PFSK-1 (cell line): Measurements from ENCODE around the gene SLC12A4.

ENCODE experiments used
- FOXP2 ChIP-seq: optimal IDR thresholded peaks from 2 replicates; pipeline ENCODE3; 2011; ENCODE audit warnings: borderline replicate concordance, control low read depth, inconsistent platforms; ENCODE audit not compliant: insufficient read depth; ENCODE audit errors: extremely low read length, extremely low read depth
- POLR2AphosphoS5 ChIP-seq: IDR thresholded peaks from 2 replicates; pipeline ENCODE4 v1.6.1; 2012; ENCODE audit warnings: low read depth, mild to moderate bottlenecking, control low read depth, low read length, moderate library complexity
- SIN3A ChIP-seq: IDR thresholded peaks from 2 replicates; pipeline ENCODE4 v1.6.1; 2012; ENCODE audit warnings: mild to moderate bottlenecking, low read length, moderate library complexity, borderline replicate concordance; ENCODE audit not compliant: insufficient read depth
- TAF1 ChIP-seq: IDR thresholded peaks from 2 replicates; pipeline ENCODE4 v1.6.1; 2012; ENCODE audit warnings: low read length, control low read depth, borderline replicate concordance; ENCODE audit not compliant: insufficient read depth
- TF ChIP-seq, protein P1 (sequence below), 2 experiments: IDR thresholded peaks; 2 replicates each; pipeline versions ENCODE4 v1.6.1 to v1.8.0; 2011 to 2012; ENCODE audit warnings: low read depth in 2 of 2, low read length in 2 of 2, control low read depth in 1 of 2, inconsistent platforms in 1 of 2, mild to moderate bottlenecking in 1 of 2, moderate library complexity in 1 of 2; ENCODE audit not compliant: insufficient read depth in 1 of 2

Gene SLC12A4

DNA sequence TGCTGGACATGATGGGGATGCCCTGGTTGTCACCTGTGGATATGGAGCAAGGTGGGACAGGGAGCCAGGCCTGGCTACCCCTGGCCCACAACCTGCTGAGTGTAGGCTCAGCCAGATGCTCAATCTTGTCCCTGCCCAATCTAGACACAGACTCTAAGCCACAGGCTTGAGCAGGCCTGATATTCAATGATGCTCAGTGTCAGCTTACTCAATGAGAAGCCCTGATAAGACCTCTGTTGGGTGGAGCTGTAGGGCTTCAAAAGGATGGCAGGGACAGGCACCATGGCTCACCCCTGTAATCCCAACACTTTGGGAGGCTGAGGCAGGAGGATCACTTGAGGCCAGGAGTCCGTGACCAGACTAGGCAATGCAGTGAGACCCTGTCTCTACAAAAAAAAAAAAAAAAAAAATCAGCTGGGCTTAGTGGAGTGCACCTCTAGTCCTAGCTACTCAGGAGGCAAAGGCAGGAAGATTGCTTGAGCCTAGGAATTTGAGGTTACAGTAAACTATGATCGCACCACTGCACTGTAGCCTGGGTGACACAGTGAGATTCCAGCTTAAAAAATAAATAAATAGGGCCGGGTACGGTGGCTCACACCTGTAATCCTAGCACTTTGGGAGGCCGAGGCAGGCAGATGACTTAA lies 27.9 kb downstream of the SLC12A4 start:
- TF ChIP-seq FOXP2, result no peak
- no peak for TF ChIP-seq SIN3A
- no peak for TF ChIP-seq TAF1

DNA sequence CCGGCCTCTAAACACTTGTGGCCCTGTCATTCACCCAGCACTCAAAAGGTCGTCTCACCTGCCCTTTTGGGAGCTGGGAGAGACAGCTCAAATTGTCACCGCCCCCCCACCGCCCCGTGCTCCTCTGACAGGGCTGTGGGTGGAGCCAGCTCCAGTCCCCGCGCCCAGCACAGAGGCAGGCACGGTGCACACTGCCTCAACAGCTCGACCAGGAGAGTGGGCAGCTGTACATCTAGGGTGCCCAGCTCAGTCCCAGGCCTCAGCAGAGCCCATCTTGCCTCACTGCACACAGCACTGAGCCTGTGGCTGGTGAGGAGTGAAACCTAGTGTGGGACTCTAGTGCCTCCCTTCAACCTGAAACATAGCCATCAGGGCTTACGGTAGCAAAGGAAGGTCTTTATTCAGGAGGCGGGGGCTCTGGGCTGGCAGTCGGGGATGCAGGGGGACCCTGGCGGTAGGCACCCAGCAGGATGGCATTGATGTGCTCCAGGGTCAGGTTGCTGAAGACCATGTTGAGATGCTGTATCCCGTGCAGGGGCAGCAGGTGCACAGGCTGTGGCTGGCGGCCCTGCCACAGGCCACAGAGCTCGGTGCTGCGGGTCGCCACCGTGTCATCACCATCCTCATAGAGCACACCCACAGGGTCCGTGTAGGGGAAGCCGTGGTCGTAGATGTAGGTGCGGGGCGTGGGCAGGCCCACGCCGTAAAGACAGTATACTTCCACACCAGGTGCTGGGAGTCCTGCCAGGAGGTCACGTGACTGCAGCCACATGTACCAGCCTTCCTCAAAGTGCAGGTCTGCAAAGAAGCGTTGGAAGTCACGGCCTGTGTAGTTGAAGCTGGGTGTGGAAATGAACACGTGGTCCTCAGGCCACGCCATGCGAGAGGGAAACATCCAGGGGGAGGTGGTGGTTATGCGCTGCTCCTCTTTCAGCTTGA lies 28.7 kb downstream of the SLC12A4 start:
- TF ChIP-seq, protein P1, sequence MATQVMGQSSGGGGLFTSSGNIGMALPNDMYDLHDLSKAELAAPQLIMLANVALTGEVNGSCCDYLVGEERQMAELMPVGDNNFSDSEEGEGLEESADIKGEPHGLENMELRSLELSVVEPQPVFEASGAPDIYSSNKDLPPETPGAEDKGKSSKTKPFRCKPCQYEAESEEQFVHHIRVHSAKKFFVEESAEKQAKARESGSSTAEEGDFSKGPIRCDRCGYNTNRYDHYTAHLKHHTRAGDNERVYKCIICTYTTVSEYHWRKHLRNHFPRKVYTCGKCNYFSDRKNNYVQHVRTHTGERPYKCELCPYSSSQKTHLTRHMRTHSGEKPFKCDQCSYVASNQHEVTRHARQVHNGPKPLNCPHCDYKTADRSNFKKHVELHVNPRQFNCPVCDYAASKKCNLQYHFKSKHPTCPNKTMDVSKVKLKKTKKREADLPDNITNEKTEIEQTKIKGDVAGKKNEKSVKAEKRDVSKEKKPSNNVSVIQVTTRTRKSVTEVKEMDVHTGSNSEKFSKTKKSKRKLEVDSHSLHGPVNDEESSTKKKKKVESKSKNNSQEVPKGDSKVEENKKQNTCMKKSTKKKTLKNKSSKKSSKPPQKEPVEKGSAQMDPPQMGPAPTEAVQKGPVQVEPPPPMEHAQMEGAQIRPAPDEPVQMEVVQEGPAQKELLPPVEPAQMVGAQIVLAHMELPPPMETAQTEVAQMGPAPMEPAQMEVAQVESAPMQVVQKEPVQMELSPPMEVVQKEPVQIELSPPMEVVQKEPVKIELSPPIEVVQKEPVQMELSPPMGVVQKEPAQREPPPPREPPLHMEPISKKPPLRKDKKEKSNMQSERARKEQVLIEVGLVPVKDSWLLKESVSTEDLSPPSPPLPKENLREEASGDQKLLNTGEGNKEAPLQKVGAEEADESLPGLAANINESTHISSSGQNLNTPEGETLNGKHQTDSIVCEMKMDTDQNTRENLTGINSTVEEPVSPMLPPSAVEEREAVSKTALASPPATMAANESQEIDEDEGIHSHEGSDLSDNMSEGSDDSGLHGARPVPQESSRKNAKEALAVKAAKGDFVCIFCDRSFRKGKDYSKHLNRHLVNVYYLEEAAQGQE (IDR thresholded peaks at IDR 0.05; ENCODE audit: insufficient read depth in 1 of 2, low read depth in 2 of 2, low read length in 2 of 2), result no peak
- no peak for TF ChIP-seq FOXP2
- no peak for TF ChIP-seq SIN3A
- no peak for TF ChIP-seq TAF1
- TF ChIP-seq POLR2AphosphoS5, result no peak

DNA sequence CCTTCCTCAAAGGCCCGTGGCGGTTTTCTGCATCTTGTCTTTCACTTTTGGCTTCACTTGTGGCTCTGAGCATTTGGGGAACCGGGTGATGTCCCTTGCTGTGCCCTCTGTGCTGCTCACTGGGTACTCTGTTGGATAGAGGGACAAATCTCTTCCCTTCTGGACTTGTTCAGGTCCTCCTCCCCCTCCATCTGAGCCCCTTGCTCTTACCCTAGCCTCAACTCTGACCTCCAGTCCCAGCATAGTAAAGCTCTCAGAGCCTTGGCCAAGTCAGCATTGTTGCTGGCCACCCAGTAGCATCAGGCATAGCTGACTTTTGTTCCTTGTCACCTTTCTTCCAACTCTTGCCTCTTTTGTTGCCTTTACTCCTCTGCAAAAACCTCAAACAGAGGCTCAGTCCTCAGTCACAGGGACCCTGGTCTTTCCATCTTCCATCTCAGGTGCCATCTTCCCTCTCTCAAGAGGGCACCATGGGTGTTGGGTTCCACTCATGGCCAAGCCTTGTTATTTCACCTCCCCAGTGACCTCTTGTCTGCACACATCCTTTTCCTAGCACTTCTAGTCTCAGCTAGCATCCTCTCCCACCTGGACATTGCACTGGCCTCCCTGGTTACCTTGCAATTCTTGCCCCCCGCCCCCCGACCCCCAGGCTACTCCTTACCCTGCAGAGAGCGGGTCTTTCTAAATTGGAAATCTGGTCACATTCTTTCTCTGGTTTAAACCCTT lies 31.4 kb downstream of the SLC12A4 start:
- TF ChIP-seq TAF1, result no peak
- TF ChIP-seq FOXP2, result no peak
- no peak; the same call in 1 of the 2 replicates for TF ChIP-seq POLR2AphosphoS5
- no peak for TF ChIP-seq SIN3A
- TF ChIP-seq, protein P1 (IDR thresholded peaks at IDR 0.05; ENCODE audit: insufficient read depth in 1 of 2, low read depth in 2 of 2, low read length in 2 of 2), result no peak

DNA sequence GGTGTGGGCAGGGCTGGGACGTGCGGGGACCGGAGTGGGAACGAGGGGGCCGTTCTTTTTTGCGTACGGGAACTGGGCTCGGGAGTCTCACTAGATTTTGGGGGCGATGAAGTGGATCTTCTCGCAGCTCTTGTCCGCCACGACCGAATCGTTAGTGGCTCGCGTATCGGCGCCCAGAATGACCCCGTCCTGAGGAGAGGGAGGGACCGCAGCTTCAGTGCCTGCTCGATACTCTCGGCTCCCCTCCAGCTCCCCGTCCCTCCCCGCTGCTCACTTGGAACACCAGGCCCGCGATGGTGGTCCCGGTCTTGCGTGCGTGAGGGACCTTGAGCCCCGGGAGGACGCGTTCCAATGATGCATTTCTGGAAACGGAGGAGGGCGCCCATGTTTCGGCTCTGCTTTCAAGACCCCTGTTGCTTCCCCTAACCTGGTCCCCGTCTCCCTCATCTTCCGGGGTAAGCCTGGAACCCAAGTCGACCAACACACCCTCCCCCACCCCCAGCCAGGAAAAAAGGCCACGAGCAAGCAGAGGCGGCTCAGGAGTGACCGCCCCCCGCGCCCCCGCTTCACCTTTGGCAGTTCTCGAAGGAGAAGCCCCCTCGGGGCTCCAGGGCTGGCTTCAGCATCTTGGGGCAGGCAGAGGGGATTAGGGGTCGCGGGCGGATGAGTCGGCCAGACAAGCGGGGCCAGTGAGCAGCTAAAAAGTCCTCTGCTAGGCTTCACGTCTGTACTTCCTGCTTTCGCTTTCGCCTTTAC lies 32.1 kb downstream of the SLC12A4 start, which contains the start of gene PSMB10:
PSMB10 (minus strand) TSS at position 727 of the 756 bp plus-strand sequence; CDS start at position 626, 101 bp downstream.
- no peak for TF ChIP-seq POLR2AphosphoS5
- no peak for TF ChIP-seq FOXP2
- TF ChIP-seq TAF1, result no peak
- TF ChIP-seq, protein P1 (IDR thresholded peaks at IDR 0.05; ENCODE audit: insufficient read depth in 1 of 2, low read depth in 2 of 2, low read length in 2 of 2), result no peak
- no peak for TF ChIP-seq SIN3A
